NT2/D1 (cell line): Measurements from ENCODE around the gene CASP9.

ENCODE experiments used
- SUZ12 ChIP-seq: IDR thresholded peaks from 2 replicates; pipeline ENCODE4 v1.6.1; 2011; ENCODE audit not compliant: insufficient read length, insufficient read depth; ENCODE audit errors: extremely low read depth
- YY1 ChIP-seq: IDR thresholded peaks from 2 replicates; pipeline ENCODE4 v1.6.1; 2011; ENCODE audit not compliant: insufficient read length, insufficient read depth
- ZNF274 ChIP-seq: IDR thresholded peaks from 2 replicates; pipeline ENCODE4 v1.6.1; 2011; ENCODE audit warnings: mild to moderate bottlenecking, low read depth, low read length

GRCh38 chr1:15483971-15484370, 40.0 kb downstream of the CASP9 start:
- TF ChIP-seq SUZ12: no peak
- TF ChIP-seq ZNF274: no peak
- TF ChIP-seq YY1: no peak
